Colonic mucosa (tissue), 4 donors: ENCODE data around the gene TP53BP1. TPM values are rescaled to one million over a fixed set of nuclear protein-coding genes. Genes with fewer than 3 reads are reported as not detected.

ENCODE experiments used
- DNase-seq: peaks from one replicate; pipeline ENCODE4 v3.0.0-alpha.2; 2020
- H3K27ac ChIP-seq: fragments of 200-600 bp; one replicate; pipeline ENCODE4 v1.8.0; 2021
- H3K27me3 ChIP-seq: fragments of 200-600 bp; one replicate; pipeline ENCODE4 v1.8.0; 2021
- H3K36me3 ChIP-seq: fragments of 200-600 bp; one replicate; pipeline ENCODE4 v1.8.0; 2021
- H3K4me1 ChIP-seq: fragments of 200-600 bp; one replicate; pipeline ENCODE4 v1.8.0; 2021; ENCODE audit warnings: mild to moderate bottlenecking
- H3K4me3 ChIP-seq: fragments of 200-600 bp; one replicate; pipeline ENCODE4 v1.8.0; 2021
- H3K9ac ChIP-seq, 2 donors: one replicate each; pipeline ENCODE4 v1.7.0; 2013; ENCODE audit warnings: control low read depth in 2 of 2, low read depth in 2 of 2, low read length in 2 of 2
- H3K9me3 ChIP-seq: fragments of 200-600 bp; one replicate; pipeline ENCODE4 v1.8.0; 2021
- intact Hi-C: fragments of 100-400 bp; cut with DNase I; formaldehyde crosslinking; loops from one replicate; pipeline ENCODE4 v1.14.1; 2022
- total RNA-seq, 2 donors: library from RNA; stranded (reverse); fragmentation: NEBNext Ultra II Directional in 1 of 2; extraction: Animal tissue kit (Norgen Biotek cat#: 25700) in 1 of 2; gene quantifications; one replicate each; pipeline ENCODE4 v1.2.1, GENCODE V29; 2021
- TF ChIP-seq, protein P1 (sequence below): fragments of 200-600 bp; IDR thresholded peaks from one replicate; pipeline ENCODE4 v1.8.0; 2022; ENCODE audit warnings: antibody characterized with exemption, mild to moderate bottlenecking
- donor health status: healthy.
- donor health status: DM: no; HTN: no; CAD: no.
- donor health status: DM: no; HTN: no; CAD: no.

TP53BP1 gene
- total RNA-seq, 2 donors from 2014 or later: 27.7 to 31.4 TPM

- intact Hi-C loops: no loop called here
- H3K4me3 ChIP-seq: no peak overlapping the region
- H3K36me3 ChIP-seq: no peaks in the 10 kb centered on the region
- peak overlapping the region in 1 of 2 donors; percentile 40 for H3K9ac ChIP-seq
- no peaks in the 10 kb centered on the region for H3K9me3 ChIP-seq
- TF ChIP-seq, protein P1, sequence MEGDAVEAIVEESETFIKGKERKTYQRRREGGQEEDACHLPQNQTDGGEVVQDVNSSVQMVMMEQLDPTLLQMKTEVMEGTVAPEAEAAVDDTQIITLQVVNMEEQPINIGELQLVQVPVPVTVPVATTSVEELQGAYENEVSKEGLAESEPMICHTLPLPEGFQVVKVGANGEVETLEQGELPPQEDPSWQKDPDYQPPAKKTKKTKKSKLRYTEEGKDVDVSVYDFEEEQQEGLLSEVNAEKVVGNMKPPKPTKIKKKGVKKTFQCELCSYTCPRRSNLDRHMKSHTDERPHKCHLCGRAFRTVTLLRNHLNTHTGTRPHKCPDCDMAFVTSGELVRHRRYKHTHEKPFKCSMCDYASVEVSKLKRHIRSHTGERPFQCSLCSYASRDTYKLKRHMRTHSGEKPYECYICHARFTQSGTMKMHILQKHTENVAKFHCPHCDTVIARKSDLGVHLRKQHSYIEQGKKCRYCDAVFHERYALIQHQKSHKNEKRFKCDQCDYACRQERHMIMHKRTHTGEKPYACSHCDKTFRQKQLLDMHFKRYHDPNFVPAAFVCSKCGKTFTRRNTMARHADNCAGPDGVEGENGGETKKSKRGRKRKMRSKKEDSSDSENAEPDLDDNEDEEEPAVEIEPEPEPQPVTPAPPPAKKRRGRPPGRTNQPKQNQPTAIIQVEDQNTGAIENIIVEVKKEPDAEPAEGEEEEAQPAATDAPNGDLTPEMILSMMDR: no peak
- H3K4me1 ChIP-seq: peaks cover 3% of the 10 kb centered on the region
- H3K27me3 ChIP-seq: no peaks in the 10 kb centered on the region
- H3K27ac ChIP-seq: peak overlapping the region; percentile 26
- no peak for DNase-seq
Measured at GRCh38 chr15:43516801-43517353, 23.9 kb upstream of the TP53BP1 start.

DNA sequence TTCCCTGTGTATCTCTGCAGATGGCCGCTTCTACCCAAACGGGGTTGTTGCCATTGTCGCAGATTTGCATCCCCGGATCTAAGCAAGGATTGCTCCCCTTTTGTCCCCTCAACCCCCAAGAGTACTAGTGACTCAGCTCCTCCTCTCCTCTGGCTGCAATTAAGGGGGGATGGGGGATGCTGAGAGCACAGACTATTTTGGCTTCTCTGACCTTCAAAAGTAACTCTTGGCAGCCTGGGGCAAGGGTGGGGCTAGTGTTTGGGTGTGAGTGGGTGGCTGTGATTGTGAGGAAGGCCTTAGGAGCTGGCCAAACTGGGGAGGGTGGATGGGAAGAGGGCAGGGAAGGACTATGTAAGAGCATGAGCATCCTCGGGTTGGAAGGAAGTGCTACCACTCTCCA lies 23.2 kb upstream of the TP53BP1 start:
- no peak overlapping the region for H3K27ac ChIP-seq
- H3K27me3 ChIP-seq: no peaks in the 10 kb centered on the region
- H3K9me3 ChIP-seq: no peaks in the 10 kb centered on the region
- H3K36me3 ChIP-seq: no peaks in the 10 kb centered on the region
- TF ChIP-seq, protein P1: no peak
- peak; percentile 47 for DNase-seq
- no peak overlapping the region for H3K9ac ChIP-seq
- peaks cover 6% of the 10 kb centered on the region for H3K4me1 ChIP-seq
- intact Hi-C loops: no loop called here
- no peak overlapping the region for H3K4me3 ChIP-seq

GRCh38 chr15:43515741-43516140 lies 22.8 kb upstream of the TP53BP1 start:
- Histone ChIP-seq H3K9ac (no peak overlapping the region), H3K4me3 (no peak overlapping the region), H3K4me1 (peaks cover 9% of the 10 kb centered on the region), H3K36me3 (no peaks in the 10 kb centered on the region), H3K27me3 (no peaks in the 10 kb centered on the region), H3K27ac (no peak overlapping the region), H3K9me3 (no peaks in the 10 kb centered on the region)
- intact Hi-C loops: no loop called here
- no peak for DNase-seq
- TF ChIP-seq, protein P1: no peak

- peak; percentile 27 for DNase-seq
- intact Hi-C loops: no loop called here
- H3K27me3 ChIP-seq: no peaks in the 10 kb centered on the region
- no peak overlapping the region for H3K9ac ChIP-seq
- H3K4me3 ChIP-seq: no peak overlapping the region
- H3K9me3 ChIP-seq: no peaks in the 10 kb centered on the region
- H3K4me1 ChIP-seq: peaks cover 9% of the 10 kb centered on the region
- TF ChIP-seq, protein P1: peak; percentile 59
- H3K36me3 ChIP-seq: no peaks in the 10 kb centered on the region
- H3K27ac ChIP-seq: no peak overlapping the region
Measured at GRCh38 chr15:43514241-43515057, 21.5 kb upstream of the TP53BP1 start.

DNA sequence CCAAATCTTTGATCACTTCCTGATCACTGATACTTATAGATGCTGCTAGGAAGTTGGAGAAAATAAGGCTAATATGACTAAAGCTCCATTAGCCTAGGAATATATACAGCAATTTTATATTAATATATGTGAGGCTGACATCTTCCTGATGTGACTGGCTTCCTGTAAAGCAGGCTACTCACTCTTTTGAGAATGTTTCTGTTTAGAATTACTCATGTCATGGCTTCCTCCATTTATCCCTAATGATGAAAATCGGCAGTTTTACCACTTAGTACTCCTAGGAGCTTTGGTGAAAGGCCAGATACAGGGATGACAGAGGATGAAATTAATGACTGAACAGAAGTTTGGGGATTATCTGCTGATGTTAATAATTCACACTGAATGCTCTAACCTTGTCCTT lies 20.6 kb upstream of the TP53BP1 start:
- Histone ChIP-seq H3K9me3 (no peaks in the 10 kb centered on the region), H3K36me3 (no peaks in the 10 kb centered on the region), H3K27ac (no peak overlapping the region), H3K27me3 (no peaks in the 10 kb centered on the region), H3K4me3 (no peak overlapping the region), H3K9ac (no peak overlapping the region), H3K4me1 (peaks cover 9% of the 10 kb centered on the region)
- intact Hi-C loops: no loop called here
- DNase-seq: no peak
- TF ChIP-seq, protein P1: no peak
